H9 (cell line): ENCODE results near the gene NPAS3. TPM values are rescaled to one million over a fixed set of nuclear protein-coding genes. Genes with fewer than 3 reads are reported as not detected.

Experiments used
- DNase-seq: peaks from one replicate; pipeline ENCODE4 v3.0.0-alpha.2; 2017
- H2AFZ ChIP-seq: one replicate; pipeline ENCODE4 v1.6.1; 2013; ENCODE audit warnings: mild to moderate bottlenecking, low read length, control low read depth, moderate library complexity
- H2AK5ac ChIP-seq: 2 replicates; pipeline ENCODE4 v1.6.1; 2013; ENCODE audit warnings: low read length, control low read depth, mixed read lengths; ENCODE audit not compliant: insufficient read length
- H2BK120ac ChIP-seq: one replicate; pipeline ENCODE4 v1.6.1; 2013; ENCODE audit warnings: low read depth, mild to moderate bottlenecking, low read length, control low read depth, inconsistent platforms; ENCODE audit not compliant: poor library complexity, severe bottlenecking
- H2BK12ac ChIP-seq: 2 replicates; pipeline ENCODE4 v1.6.1; 2013; ENCODE audit warnings: low read length, control low read depth, mixed read lengths, low read depth; ENCODE audit not compliant: insufficient read length
- H2BK15ac ChIP-seq: 2 replicates; pipeline ENCODE4 v1.6.1; 2013; ENCODE audit warnings: low read depth, low read length, control low read depth
- H2BK20ac ChIP-seq: one replicate; pipeline ENCODE4 v1.6.1; 2013; ENCODE audit warnings: low read depth, mild to moderate bottlenecking, low read length, control low read depth, inconsistent platforms; ENCODE audit not compliant: poor library complexity, severe bottlenecking
- H2BK5ac ChIP-seq: 2 replicates; pipeline ENCODE4 v1.6.1; 2013; ENCODE audit warnings: low read length, control low read depth, mixed read lengths; ENCODE audit not compliant: insufficient read length
- H3K14ac ChIP-seq: 2 replicates; pipeline ENCODE4 v1.6.1; 2013; ENCODE audit warnings: low read length, control low read depth; ENCODE audit not compliant: insufficient read depth
- H3K18ac ChIP-seq: 2 replicates; pipeline ENCODE4 v1.6.1; 2013; ENCODE audit warnings: low read depth, mild to moderate bottlenecking, mixed read lengths, low read length, control low read depth; ENCODE audit not compliant: insufficient read length
- H3K23ac ChIP-seq: 2 replicates; pipeline ENCODE4 v1.6.1; 2013; ENCODE audit warnings: low read length, control low read depth, mixed read lengths, low read depth; ENCODE audit not compliant: insufficient read length
- H3K23me2 ChIP-seq: 2 replicates; pipeline ENCODE4 v1.6.1; 2013; ENCODE audit warnings: low read depth, mild to moderate bottlenecking, mixed read lengths, low read length, control low read depth; ENCODE audit not compliant: insufficient read length, poor library complexity, severe bottlenecking
- H3K27ac ChIP-seq: 2 replicates; pipeline ENCODE4 v1.5.1; 2013; ENCODE audit warnings: low read length, control low read depth, mixed read lengths, low read depth; ENCODE audit not compliant: insufficient read length
- H3K27me3 ChIP-seq: 2 replicates; pipeline ENCODE4 v1.6.1; 2013; ENCODE audit warnings: low read length, control low read depth, inconsistent platforms; ENCODE audit not compliant: insufficient read depth
- H3K4ac ChIP-seq: 2 replicates; pipeline ENCODE4 v1.6.1; 2013; ENCODE audit warnings: low read depth, mild to moderate bottlenecking, control low read depth, inconsistent platforms, low read length, moderate library complexity
- H3K4me1 ChIP-seq: 2 replicates; pipeline ENCODE4 v1.6.1; 2013; ENCODE audit warnings: low read length, control low read depth, inconsistent platforms; ENCODE audit not compliant: insufficient read depth
- H3K4me2 ChIP-seq: 2 replicates; pipeline ENCODE4 v1.6.1; 2013; ENCODE audit warnings: low read length, control low read depth, mixed read lengths; ENCODE audit not compliant: insufficient read length, insufficient read depth
- H3K56ac ChIP-seq: 2 replicates; pipeline ENCODE4 v1.6.1; 2013; ENCODE audit warnings: low read depth, mild to moderate bottlenecking, mixed read lengths, low read length, control low read depth; ENCODE audit not compliant: insufficient read length
- H3K79me1 ChIP-seq: 2 replicates; pipeline ENCODE4 v1.6.1; 2013; ENCODE audit warnings: low read depth, mild to moderate bottlenecking, moderate library complexity, low read length, control low read depth, inconsistent platforms; ENCODE audit not compliant: insufficient read depth, poor library complexity, severe bottlenecking
- H3K79me2 ChIP-seq: 2 replicates; pipeline ENCODE4 v1.6.1; 2013; ENCODE audit warnings: low read length, control low read depth, inconsistent platforms; ENCODE audit not compliant: insufficient read depth
- H3K9ac ChIP-seq: 2 replicates; pipeline ENCODE4 v1.6.1; 2013; ENCODE audit warnings: low read length, control low read depth, mixed read lengths; ENCODE audit not compliant: insufficient read length; ENCODE audit errors: extremely low read depth
- H3K9me3 ChIP-seq: one replicate; pipeline ENCODE4 v1.6.1; 2013; ENCODE audit warnings: low read depth, low read length, inconsistent platforms; ENCODE audit not compliant: control insufficient read depth
- H3T11ph ChIP-seq: one replicate; pipeline ENCODE4 v1.6.1; 2013; ENCODE audit warnings: mild to moderate bottlenecking, low read length, control low read depth, inconsistent platforms
- H4K20me1 ChIP-seq: one replicate; pipeline ENCODE4 v1.6.1; 2013; ENCODE audit not compliant: control insufficient read depth, insufficient read length, insufficient read depth
- H4K5ac ChIP-seq: 2 replicates; pipeline ENCODE4 v1.6.1; 2013; ENCODE audit warnings: low read depth, mild to moderate bottlenecking, mixed read lengths, low read length, control low read depth; ENCODE audit not compliant: insufficient read length
- H4K8ac ChIP-seq: replicated peaks from 2 replicates; pipeline ENCODE4 v1.6.1; 2013; ENCODE audit warnings: low read length, control low read depth, mixed read lengths, low read depth; ENCODE audit not compliant: insufficient read length
- H4K91ac ChIP-seq: 2 replicates; pipeline ENCODE4 v1.6.1; 2013; ENCODE audit warnings: low read depth, mild to moderate bottlenecking, moderate library complexity, mixed read lengths, low read length, control low read depth; ENCODE audit not compliant: insufficient read length
- H3K27ac Mint-ChIP-seq, 3 experiments: 2 replicates in 2 of 3; 3 replicates in 1 of 3; pipeline ENCODE4 v1.8.0; 2020 to 2021; ENCODE audit warnings: mixed read lengths in 3 of 3, mild to moderate bottlenecking in 1 of 3, moderate library complexity in 1 of 3
- H3K27me3 Mint-ChIP-seq: 2 replicates; pipeline ENCODE4 v1.8.0; 2021; ENCODE audit warnings: low read depth, mild to moderate bottlenecking, moderate library complexity, mixed read lengths
- H3K36me3 Mint-ChIP-seq, 3 experiments: 2 replicates in 2 of 3; 3 replicates in 1 of 3; pipeline ENCODE4 v1.8.0; 2020 to 2021; ENCODE audit warnings: low read depth in 3 of 3, mixed read lengths in 3 of 3; ENCODE audit not compliant: insufficient read depth in 1 of 3
- H3K4me1 Mint-ChIP-seq, 2 experiments: 2 replicates each; pipeline ENCODE4 v1.8.0; 2020; ENCODE audit warnings: mixed read lengths in 2 of 2
- H3K4me3 Mint-ChIP-seq, 2 experiments: 2 replicates in 1 of 2; 3 replicates in 1 of 2; pipeline ENCODE4 v1.8.0; 2020 to 2021; ENCODE audit warnings: mild to moderate bottlenecking in 2 of 2, mixed read lengths in 2 of 2, moderate library complexity in 1 of 2
- H3K9me3 Mint-ChIP-seq, 2 experiments: 2 replicates in 1 of 2; 3 replicates in 1 of 2; pipeline ENCODE4 v1.8.0; 2020; ENCODE audit warnings: mild to moderate bottlenecking in 2 of 2, mixed read lengths in 2 of 2, moderate library complexity in 1 of 2
- CTCF ChIP-seq: fragments of 200-600 bp; sonication (generic); conservative IDR thresholded peaks from 3 replicates; pipeline ENCODE4 v1.8.0; 2021; ENCODE audit warnings: antibody characterized with exemption, mild to moderate bottlenecking
- WGBS: extraction: QIAGEN DNeasy Blood & Tissue Kit; methylation state at CpG from one replicate; pipeline ENCODE4 v1.1.7; 2013; ENCODE audit warnings: missing lambda C conversion rate, low lambda C conversion rate, mixed read lengths; ENCODE audit not compliant: insufficient read length; ENCODE audit errors: extremely low coverage; 5-methylcytosine and 5-hydroxymethylcytosine counted together
- total RNA-seq: library from RNA; stranded (reverse); gene quantifications from 2 replicates; pipeline ENCODE4 v1.2.1, GENCODE V29; 2021

The NPAS3 gene
- total RNA-seq, 1 experiment from 2014 or later, result 0.17 TPM

- H3K4ac ChIP-seq, result no peak overlapping the region
- H2BK12ac ChIP-seq, result no peak overlapping the region
- H3K18ac ChIP-seq, result no peak overlapping the region
- H3K4me1 Mint-ChIP-seq, result peaks cover 12 to 13% of the 10 kb centered on the region in 2 experiments; a peak in 3 of 4 replicates
- no peak overlapping the region for H3K27ac ChIP-seq
- no peak overlapping the region for H2BK5ac ChIP-seq
- H3K27me3 Mint-ChIP-seq, result no peaks in the 10 kb centered on the region
- peak overlapping the region in 1 of 3 experiments; percentile 29; a peak in 1 of 7 replicates for H3K27ac Mint-ChIP-seq
- H3K14ac ChIP-seq, result no peak overlapping the region; the same call in 1 of the 2 replicates
- H3K79me2 ChIP-seq, result no peaks in the 10 kb centered on the region
- no CpG with 5 or more reads among the region's 6 CpGs for WGBS
- no peak for TF ChIP-seq CTCF
- no peak overlapping the region for H4K5ac ChIP-seq
- H3K4me1 ChIP-seq, result peaks cover 5% of the 10 kb centered on the region
- no peak for DNase-seq
- no peaks in the 10 kb centered on the region for H3K79me1 ChIP-seq
- H3K27me3 ChIP-seq, result no peaks in the 10 kb centered on the region
- H4K20me1 ChIP-seq, result no peaks in the 10 kb centered on the region
- H2BK15ac ChIP-seq, result no peak overlapping the region
- H3K23ac ChIP-seq, result no peak overlapping the region
- H4K91ac ChIP-seq, result no peak overlapping the region
- no peaks in the 10 kb centered on the region for H3K9me3 Mint-ChIP-seq
- no peak overlapping the region for H4K8ac ChIP-seq
- H2BK20ac ChIP-seq, result no peak overlapping the region
- no peak overlapping the region for H2AFZ ChIP-seq
- no peak overlapping the region for H2AK5ac ChIP-seq
- H3K4me3 Mint-ChIP-seq, result no peak overlapping the region
- no peaks in the 10 kb centered on the region for H3K23me2 ChIP-seq
- H3K9ac ChIP-seq, result no peak overlapping the region
- no peak overlapping the region for H3T11ph ChIP-seq
- H3K4me2 ChIP-seq, result no peak overlapping the region
- no peaks in the 10 kb centered on the region for H3K9me3 ChIP-seq
- no peak overlapping the region for H3K56ac ChIP-seq
- no peaks in the 10 kb centered on the region for H3K36me3 Mint-ChIP-seq
- H2BK120ac ChIP-seq, result no peak overlapping the region
Measured at GRCh38 chr14:33618361-33619105, 679.9 kb downstream of the NPAS3 start.
